ENCODE results near the gene ARHGAP25. TPM values are rescaled to one million over a fixed set of nuclear protein-coding genes. Genes with fewer than 3 reads are reported as not detected.

The ARHGAP25 gene
- total and polyA plus RNA-seq, 2 experiments from 2014 or later = 1.9 to 2.0 TPM

DNA sequence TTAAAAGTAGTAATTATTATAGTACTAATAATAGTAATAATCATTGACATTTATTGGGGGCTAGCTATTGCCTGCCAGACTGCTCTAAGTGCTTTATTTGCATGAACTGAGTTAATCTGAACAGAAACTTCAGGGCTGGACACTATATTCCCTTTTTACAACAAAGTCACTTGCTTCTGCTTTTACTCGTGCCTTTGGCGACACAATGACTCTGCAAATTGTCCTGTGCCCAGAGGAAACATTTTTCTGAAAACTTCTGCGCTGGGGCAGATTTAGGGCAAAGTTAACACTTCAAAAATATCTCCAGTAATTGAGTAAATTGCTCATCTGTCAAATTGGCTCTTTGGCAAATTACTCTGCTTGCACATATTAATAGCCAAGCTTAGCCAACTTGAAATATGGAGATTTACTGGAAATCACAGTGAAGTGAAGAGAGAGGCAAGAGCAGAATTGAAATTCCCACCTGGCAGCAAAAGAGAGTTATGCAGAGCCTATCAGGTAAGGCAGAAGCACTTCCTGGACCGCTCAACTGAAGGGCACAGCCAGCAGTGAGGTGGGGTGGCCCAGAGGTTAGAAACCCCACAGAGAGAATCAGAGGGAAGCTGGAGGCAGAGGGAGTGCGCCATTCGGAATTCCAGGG is 100.2 kb downstream of the ARHGAP25 start:
- H3K79me2 ChIP-seq (replicated peaks; ENCODE audit: insufficient read depth) = no peaks in the 10 kb centered on the region
- peak overlapping the region; percentile 69 for H2AFZ ChIP-seq
- peaks cover 7% of the 10 kb centered on the region; the same call in 2 of the 3 replicates for H3K36me3 Mint-ChIP-seq (ENCODE audit: low read depth)
- peaks cover 2% of the 10 kb centered on the region for H3K27me3 Mint-ChIP-seq (ENCODE audit: insufficient read depth, low read depth, poor library complexity)
- H3F3A ChIP-seq (replicated peaks; ENCODE audit: low read depth) = no peaks in the 10 kb centered on the region
- H3K4me1 Mint-ChIP-seq = peaks cover 5% of the 10 kb centered on the region; the same call in 2 of the 3 replicates
- no peak overlapping the region for H3K4me3 ChIP-seq
- no peak for TF ChIP-seq STAT1 (IDR thresholded peaks at IDR 0.05; ENCODE audit: unreplicated experiment)
- TF ChIP-seq, protein P1, sequence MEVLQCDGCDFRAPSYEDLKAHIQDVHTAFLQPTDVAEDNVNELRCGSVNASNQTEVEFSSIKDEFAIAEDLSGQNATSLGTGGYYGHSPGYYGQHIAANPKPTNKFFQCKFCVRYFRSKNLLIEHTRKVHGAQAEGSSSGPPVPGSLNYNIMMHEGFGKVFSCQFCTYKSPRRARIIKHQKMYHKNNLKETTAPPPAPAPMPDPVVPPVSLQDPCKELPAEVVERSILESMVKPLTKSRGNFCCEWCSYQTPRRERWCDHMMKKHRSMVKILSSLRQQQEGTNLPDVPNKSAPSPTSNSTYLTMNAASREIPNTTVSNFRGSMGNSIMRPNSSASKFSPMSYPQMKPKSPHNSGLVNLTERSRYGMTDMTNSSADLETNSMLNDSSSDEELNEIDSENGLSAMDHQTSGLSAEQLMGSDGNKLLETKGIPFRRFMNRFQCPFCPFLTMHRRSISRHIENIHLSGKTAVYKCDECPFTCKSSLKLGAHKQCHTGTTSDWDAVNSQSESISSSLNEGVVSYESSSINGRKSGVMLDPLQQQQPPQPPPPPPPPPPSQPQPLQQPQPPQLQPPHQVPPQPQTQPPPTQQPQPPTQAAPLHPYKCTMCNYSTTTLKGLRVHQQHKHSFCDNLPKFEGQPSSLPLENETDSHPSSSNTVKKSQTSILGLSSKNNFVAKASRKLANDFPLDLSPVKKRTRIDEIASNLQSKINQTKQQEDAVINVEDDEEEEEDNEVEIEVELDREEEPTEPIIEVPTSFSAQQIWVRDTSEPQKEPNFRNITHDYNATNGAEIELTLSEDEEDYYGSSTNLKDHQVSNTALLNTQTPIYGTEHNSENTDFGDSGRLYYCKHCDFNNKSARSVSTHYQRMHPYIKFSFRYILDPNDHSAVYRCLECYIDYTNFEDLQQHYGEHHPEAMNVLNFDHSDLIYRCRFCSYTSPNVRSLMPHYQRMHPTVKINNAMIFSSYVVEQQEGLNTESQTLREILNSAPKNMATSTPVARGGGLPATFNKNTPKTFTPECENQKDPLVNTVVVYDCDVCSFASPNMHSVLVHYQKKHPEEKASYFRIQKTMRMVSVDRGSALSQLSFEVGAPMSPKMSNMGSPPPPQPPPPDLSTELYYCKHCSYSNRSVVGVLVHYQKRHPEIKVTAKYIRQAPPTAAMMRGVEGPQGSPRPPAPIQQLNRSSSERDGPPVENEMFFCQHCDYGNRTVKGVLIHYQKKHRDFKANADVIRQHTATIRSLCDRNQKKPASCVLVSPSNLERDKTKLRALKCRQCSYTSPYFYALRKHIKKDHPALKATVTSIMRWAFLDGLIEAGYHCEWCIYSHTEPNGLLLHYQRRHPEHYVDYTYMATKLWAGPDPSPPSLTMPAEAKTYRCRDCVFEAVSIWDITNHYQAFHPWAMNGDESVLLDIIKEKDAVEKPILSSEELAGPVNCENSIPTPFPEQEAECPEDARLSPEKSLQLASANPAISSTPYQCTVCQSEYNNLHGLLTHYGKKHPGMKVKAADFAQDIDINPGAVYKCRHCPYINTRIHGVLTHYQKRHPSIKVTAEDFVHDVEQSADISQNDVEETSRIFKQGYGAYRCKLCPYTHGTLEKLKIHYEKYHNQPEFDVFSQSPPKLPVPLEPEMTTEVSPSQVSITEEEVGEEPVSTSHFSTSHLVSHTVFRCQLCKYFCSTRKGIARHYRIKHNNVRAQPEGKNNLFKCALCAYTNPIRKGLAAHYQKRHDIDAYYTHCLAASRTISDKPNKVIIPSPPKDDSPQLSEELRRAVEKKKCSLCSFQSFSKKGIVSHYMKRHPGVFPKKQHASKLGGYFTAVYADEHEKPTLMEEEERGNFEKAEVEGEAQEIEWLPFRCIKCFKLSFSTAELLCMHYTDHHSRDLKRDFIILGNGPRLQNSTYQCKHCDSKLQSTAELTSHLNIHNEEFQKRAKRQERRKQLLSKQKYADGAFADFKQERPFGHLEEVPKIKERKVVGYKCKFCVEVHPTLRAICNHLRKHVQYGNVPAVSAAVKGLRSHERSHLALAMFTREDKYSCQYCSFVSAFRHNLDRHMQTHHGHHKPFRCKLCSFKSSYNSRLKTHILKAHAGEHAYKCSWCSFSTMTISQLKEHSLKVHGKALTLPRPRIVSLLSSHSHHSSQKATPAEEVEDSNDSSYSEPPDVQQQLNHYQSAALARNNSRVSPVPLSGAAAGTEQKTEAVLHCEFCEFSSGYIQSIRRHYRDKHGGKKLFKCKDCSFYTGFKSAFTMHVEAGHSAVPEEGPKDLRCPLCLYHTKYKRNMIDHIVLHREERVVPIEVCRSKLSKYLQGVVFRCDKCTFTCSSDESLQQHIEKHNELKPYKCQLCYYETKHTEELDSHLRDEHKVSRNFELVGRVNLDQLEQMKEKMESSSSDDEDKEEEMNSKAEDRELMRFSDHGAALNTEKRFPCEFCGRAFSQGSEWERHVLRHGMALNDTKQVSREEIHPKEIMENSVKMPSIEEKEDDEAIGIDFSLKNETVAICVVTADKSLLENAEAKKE (CRISPR knock-in tag; IDR thresholded peaks at IDR 0.05) = no peak
- TF ChIP-seq, protein P2, sequence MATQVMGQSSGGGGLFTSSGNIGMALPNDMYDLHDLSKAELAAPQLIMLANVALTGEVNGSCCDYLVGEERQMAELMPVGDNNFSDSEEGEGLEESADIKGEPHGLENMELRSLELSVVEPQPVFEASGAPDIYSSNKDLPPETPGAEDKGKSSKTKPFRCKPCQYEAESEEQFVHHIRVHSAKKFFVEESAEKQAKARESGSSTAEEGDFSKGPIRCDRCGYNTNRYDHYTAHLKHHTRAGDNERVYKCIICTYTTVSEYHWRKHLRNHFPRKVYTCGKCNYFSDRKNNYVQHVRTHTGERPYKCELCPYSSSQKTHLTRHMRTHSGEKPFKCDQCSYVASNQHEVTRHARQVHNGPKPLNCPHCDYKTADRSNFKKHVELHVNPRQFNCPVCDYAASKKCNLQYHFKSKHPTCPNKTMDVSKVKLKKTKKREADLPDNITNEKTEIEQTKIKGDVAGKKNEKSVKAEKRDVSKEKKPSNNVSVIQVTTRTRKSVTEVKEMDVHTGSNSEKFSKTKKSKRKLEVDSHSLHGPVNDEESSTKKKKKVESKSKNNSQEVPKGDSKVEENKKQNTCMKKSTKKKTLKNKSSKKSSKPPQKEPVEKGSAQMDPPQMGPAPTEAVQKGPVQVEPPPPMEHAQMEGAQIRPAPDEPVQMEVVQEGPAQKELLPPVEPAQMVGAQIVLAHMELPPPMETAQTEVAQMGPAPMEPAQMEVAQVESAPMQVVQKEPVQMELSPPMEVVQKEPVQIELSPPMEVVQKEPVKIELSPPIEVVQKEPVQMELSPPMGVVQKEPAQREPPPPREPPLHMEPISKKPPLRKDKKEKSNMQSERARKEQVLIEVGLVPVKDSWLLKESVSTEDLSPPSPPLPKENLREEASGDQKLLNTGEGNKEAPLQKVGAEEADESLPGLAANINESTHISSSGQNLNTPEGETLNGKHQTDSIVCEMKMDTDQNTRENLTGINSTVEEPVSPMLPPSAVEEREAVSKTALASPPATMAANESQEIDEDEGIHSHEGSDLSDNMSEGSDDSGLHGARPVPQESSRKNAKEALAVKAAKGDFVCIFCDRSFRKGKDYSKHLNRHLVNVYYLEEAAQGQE (IDR thresholded peaks at IDR 0.05; ENCODE audit: unreplicated experiment) = no peak
- TF ChIP-seq, protein P3, sequence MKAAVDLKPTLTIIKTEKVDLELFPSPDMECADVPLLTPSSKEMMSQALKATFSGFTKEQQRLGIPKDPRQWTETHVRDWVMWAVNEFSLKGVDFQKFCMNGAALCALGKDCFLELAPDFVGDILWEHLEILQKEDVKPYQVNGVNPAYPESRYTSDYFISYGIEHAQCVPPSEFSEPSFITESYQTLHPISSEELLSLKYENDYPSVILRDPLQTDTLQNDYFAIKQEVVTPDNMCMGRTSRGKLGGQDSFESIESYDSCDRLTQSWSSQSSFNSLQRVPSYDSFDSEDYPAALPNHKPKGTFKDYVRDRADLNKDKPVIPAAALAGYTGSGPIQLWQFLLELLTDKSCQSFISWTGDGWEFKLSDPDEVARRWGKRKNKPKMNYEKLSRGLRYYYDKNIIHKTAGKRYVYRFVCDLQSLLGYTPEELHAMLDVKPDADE (IDR thresholded peaks at IDR 0.05) = no peak
- TF ChIP-seq, protein P4, sequence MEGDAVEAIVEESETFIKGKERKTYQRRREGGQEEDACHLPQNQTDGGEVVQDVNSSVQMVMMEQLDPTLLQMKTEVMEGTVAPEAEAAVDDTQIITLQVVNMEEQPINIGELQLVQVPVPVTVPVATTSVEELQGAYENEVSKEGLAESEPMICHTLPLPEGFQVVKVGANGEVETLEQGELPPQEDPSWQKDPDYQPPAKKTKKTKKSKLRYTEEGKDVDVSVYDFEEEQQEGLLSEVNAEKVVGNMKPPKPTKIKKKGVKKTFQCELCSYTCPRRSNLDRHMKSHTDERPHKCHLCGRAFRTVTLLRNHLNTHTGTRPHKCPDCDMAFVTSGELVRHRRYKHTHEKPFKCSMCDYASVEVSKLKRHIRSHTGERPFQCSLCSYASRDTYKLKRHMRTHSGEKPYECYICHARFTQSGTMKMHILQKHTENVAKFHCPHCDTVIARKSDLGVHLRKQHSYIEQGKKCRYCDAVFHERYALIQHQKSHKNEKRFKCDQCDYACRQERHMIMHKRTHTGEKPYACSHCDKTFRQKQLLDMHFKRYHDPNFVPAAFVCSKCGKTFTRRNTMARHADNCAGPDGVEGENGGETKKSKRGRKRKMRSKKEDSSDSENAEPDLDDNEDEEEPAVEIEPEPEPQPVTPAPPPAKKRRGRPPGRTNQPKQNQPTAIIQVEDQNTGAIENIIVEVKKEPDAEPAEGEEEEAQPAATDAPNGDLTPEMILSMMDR (conservative IDR thresholded peaks at IDR 0.05; ENCODE audit: low read depth in 2 of 2) = no peak
- no peak for TF ChIP-seq POLR2AphosphoS5 (IDR thresholded peaks at IDR 0.05; ENCODE audit: low read depth)
- no peak for TF ChIP-seq CREB1 (CRISPR knock-in tag; IDR thresholded peaks at IDR 0.05; ENCODE audit: low read depth)
- no peak for TF ChIP-seq NANOG (IDR thresholded peaks at IDR 0.05; ENCODE audit: borderline replicate concordance)
- no peak for TF ChIP-seq EZH2 (IDR thresholded peaks at IDR 0.05; ENCODE audit: low read depth, unreplicated experiment)
- no peaks in the 10 kb centered on the region for H3K4me1 ChIP-seq (ENCODE audit: insufficient read depth)
- no peak overlapping the region for H3K27ac ChIP-seq (ENCODE audit: low read depth)
- H3K9me3 Mint-ChIP-seq = peaks cover 8% of the 10 kb centered on the region
- DNase-seq (ENCODE audit: low spot score) (no peak), ATAC-seq (no peak)
- no peak overlapping the region for H3K4me2 ChIP-seq
- no peaks in the 10 kb centered on the region for H4K20me1 ChIP-seq (replicated peaks; ENCODE audit: insufficient read depth)
- no peaks in the 10 kb centered on the region for H3K27me3 ChIP-seq (ENCODE audit: insufficient read depth)
- H3K36me3 ChIP-seq (ENCODE audit: insufficient read depth) = no peaks in the 10 kb centered on the region
- H3K9me2 ChIP-seq (ENCODE audit: insufficient read depth) = no peaks in the 10 kb centered on the region; the same call in 1 of the 2 replicates
- no peak overlapping the region for H3K4me3 Mint-ChIP-seq
- H3K27ac Mint-ChIP-seq = no peak overlapping the region
